ENCODE results near the gene ARHGDIB. TPM values are rescaled to one million over a fixed set of nuclear protein-coding genes. Genes with fewer than 3 reads are reported as not detected.

ARHGDIB gene
- total and polyA plus RNA-seq, 2 experiments from 2014 or later: 0.89 TPM; not detected in 1

- Histone ChIP-seq H3K4me2 (no peak overlapping the region), H3K4me1 (ENCODE audit: insufficient read depth) (no peaks in the 10 kb centered on the region), H3F3A (replicated peaks; ENCODE audit: low read depth) (no peaks in the 10 kb centered on the region), H3K36me3 (ENCODE audit: insufficient read depth) (no peaks in the 10 kb centered on the region), H3K27ac (ENCODE audit: low read depth) (no peak overlapping the region), H3K79me2 (replicated peaks; ENCODE audit: insufficient read depth) (no peaks in the 10 kb centered on the region), H2AFZ (no peak overlapping the region), H4K20me1 (replicated peaks; ENCODE audit: insufficient read depth) (no peaks in the 10 kb centered on the region), H3K4me3 (no peak overlapping the region), H3K27me3 (ENCODE audit: insufficient read depth) (no peaks in the 10 kb centered on the region), H3K9me2 (ENCODE audit: insufficient read depth) (no peaks in the 10 kb centered on the region)
- Mint-ChIP-seq H3K36me3 (ENCODE audit: low read depth) (no peaks in the 10 kb centered on the region), H3K9me3 (no peaks in the 10 kb centered on the region), H3K27ac (no peak overlapping the region), H3K27me3 (ENCODE audit: insufficient read depth, low read depth, poor library complexity) (no peaks in the 10 kb centered on the region), H3K4me3 (no peak overlapping the region), H3K4me1 (peaks cover 18% of the 10 kb centered on the region)
- ATAC-seq (no peak), DNase-seq (ENCODE audit: low spot score) (no peak)
- TF ChIP-seq EZH2 (IDR thresholded peaks at IDR 0.05; ENCODE audit: low read depth, unreplicated experiment): no peak
- TF ChIP-seq CTCF (conservative IDR thresholded peaks at IDR 0.05; ENCODE audit: low read depth in 2 of 2): no peak
- TF ChIP-seq ETS1 (IDR thresholded peaks at IDR 0.05): no peak
- TF ChIP-seq REST (IDR thresholded peaks at IDR 0.05; ENCODE audit: unreplicated experiment): no peak
- TF ChIP-seq STAT1 (IDR thresholded peaks at IDR 0.05; ENCODE audit: unreplicated experiment): no peak
Measured at GRCh38 chr12:14958361-14959125, 2.9 kb downstream of the ARHGDIB start.

GRCh38 chr12:14957551-14958168 lies 3.7 kb downstream of the ARHGDIB start:
- no peaks in the 10 kb centered on the region for H3K79me2 ChIP-seq (replicated peaks; ENCODE audit: insufficient read depth)
- TF ChIP-seq JUNB (IDR thresholded peaks at IDR 0.05; ENCODE audit: unreplicated experiment) (no peak), EZH2phosphoT487 (IDR thresholded peaks at IDR 0.05; ENCODE audit: unreplicated experiment) (no peak), POLR2AphosphoS5 (IDR thresholded peaks at IDR 0.05; ENCODE audit: low read depth) (no peak), REST (IDR thresholded peaks at IDR 0.05; ENCODE audit: unreplicated experiment) (no peak)

More at GRCh38 chr12:14957551-14958168, 3.7 kb downstream of the ARHGDIB start:
- H3K4me1 ChIP-seq (ENCODE audit: insufficient read depth): no peaks in the 10 kb centered on the region
- ATAC-seq: no peak
- no peaks in the 10 kb centered on the region for H3K27me3 ChIP-seq (ENCODE audit: insufficient read depth)
- H3K36me3 ChIP-seq (ENCODE audit: insufficient read depth): no peaks in the 10 kb centered on the region
- no peak overlapping the region for H3K27ac ChIP-seq (ENCODE audit: low read depth)
- peak overlapping the region; percentile 64; the same call in 1 of the 2 replicates for H2AFZ ChIP-seq
- no peaks in the 10 kb centered on the region for H3K9me2 ChIP-seq (ENCODE audit: insufficient read depth)
- H3K9me3 Mint-ChIP-seq: no peaks in the 10 kb centered on the region
- no peak overlapping the region for H3K27ac Mint-ChIP-seq
- no peak overlapping the region for H3K4me3 Mint-ChIP-seq
- no peak overlapping the region for H3K4me3 ChIP-seq
- H3F3A ChIP-seq (replicated peaks; ENCODE audit: low read depth): no peaks in the 10 kb centered on the region
- peaks cover 18% of the 10 kb centered on the region for H3K4me1 Mint-ChIP-seq
- no peak overlapping the region for H3K4me2 ChIP-seq
- H3K27me3 Mint-ChIP-seq (ENCODE audit: insufficient read depth, low read depth, poor library complexity): no peaks in the 10 kb centered on the region
- DNase-seq (ENCODE audit: low spot score): no peak
- no peaks in the 10 kb centered on the region for H4K20me1 ChIP-seq (replicated peaks; ENCODE audit: insufficient read depth)
- H3K36me3 Mint-ChIP-seq (ENCODE audit: low read depth): no peaks in the 10 kb centered on the region
